BJ (cell line): ENCODE measurements around the gene KYAT1. TPM values are rescaled to one million over a fixed set of nuclear protein-coding genes. Genes with fewer than 3 reads are reported as not detected.
A peak's percentile ranks its signal among the peaks of the same experiment; 100 is the strongest.
"Not testable (repeated sequence)": the region's sequence is repeated elsewhere in the genome, so short reads cannot be mapped to it uniquely, and the experiment has no call there.

Source experiments
- CTCF ChIA-PET: fragments of 350-600 bp; formaldehyde crosslinking; extraction: SDS; loops from one replicate; lab custom pipeline; 2021; ENCODE audit warnings: antibody characterized with exemption, inconsistent platforms; lab: Yijun Ruan, JAX
- POLR2A ChIA-PET: fragments of 300-600 bp; sonication (Branson Sonifier 250); formaldehyde crosslinking; extraction: SDS; loops from one replicate; lab custom pipeline; 2021; ENCODE audit warnings: antibody characterized with exemption; lab: Charles Lee
- DNase-seq: peaks from one replicate; pipeline ENCODE4 v3.0.0-alpha.2; 2011; ENCODE audit warnings: low read depth
- H3K27me3 ChIP-seq: 2 replicates; pipeline ENCODE4 v1.6.0; 2011; ENCODE audit warnings: low read length; ENCODE audit not compliant: control insufficient read depth, insufficient read depth
- H3K36me3 ChIP-seq: 2 replicates; pipeline ENCODE4 v1.5.1; 2011; ENCODE audit warnings: low read length; ENCODE audit not compliant: control insufficient read depth, insufficient read depth
- H3K4me3 ChIP-seq: 2 replicates; pipeline ENCODE4 v1.5.1; 2011; ENCODE audit warnings: low read depth, mild to moderate bottlenecking, control low read depth, low read length
- polyA plus RNA-seq: library from polyadenylated mRNA; depleted of rRNA; stranded (reverse); fragments of >200 nt; gene quantifications from 2 replicates; pipeline ENCODE4 v1.2.3, GENCODE V29; 2011
- TF ChIP-seq, protein P1 (sequence below): IDR thresholded peaks from 2 replicates; pipeline ENCODE4 v1.5.1; 2011; ENCODE audit warnings: low read depth, mild to moderate bottlenecking, control low read depth, inconsistent platforms, low read length, moderate library complexity; ENCODE audit not compliant: insufficient read depth

The KYAT1 gene
- polyA plus RNA-seq, 1 experiment, result 5.6 TPM

DNA sequence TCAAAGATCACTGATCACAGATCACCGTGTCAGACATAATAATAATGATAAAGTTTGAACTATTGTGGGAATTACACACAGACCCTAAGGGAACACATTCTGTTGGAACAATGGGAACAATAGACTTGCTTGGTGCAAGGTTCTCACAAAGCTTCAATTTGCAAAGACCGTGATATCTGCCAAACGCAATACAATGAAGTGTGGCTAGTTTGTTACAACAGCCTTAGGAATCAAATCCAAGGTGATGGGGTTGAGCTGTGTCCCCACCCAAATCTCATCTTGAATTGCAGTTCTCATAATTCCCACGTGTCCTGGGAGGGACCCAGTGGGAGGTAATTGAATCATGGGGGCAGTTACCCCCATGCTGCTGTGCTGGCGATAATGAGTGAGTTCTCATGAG lies 20.8 kb downstream of the KYAT1 start:
- H3K27me3 ChIP-seq, result no peaks in the 10 kb centered on the region
- no peak overlapping the region for H3K4me3 ChIP-seq
- DNase-seq, result no peak
- ChIA-PET POLR2A (no interaction called here), CTCF (interaction anchor here (1.4 to 15.6 kb wide), 4 partner anchors 16 to 66 kb away, joined by 4 to 228 read pairs (median 26); partner anchors contain the start of genes KYAT1 and LRRC8A)
- TF ChIP-seq, protein P1, sequence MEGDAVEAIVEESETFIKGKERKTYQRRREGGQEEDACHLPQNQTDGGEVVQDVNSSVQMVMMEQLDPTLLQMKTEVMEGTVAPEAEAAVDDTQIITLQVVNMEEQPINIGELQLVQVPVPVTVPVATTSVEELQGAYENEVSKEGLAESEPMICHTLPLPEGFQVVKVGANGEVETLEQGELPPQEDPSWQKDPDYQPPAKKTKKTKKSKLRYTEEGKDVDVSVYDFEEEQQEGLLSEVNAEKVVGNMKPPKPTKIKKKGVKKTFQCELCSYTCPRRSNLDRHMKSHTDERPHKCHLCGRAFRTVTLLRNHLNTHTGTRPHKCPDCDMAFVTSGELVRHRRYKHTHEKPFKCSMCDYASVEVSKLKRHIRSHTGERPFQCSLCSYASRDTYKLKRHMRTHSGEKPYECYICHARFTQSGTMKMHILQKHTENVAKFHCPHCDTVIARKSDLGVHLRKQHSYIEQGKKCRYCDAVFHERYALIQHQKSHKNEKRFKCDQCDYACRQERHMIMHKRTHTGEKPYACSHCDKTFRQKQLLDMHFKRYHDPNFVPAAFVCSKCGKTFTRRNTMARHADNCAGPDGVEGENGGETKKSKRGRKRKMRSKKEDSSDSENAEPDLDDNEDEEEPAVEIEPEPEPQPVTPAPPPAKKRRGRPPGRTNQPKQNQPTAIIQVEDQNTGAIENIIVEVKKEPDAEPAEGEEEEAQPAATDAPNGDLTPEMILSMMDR, result no peak
- no peaks in the 10 kb centered on the region for H3K36me3 ChIP-seq

DNA sequence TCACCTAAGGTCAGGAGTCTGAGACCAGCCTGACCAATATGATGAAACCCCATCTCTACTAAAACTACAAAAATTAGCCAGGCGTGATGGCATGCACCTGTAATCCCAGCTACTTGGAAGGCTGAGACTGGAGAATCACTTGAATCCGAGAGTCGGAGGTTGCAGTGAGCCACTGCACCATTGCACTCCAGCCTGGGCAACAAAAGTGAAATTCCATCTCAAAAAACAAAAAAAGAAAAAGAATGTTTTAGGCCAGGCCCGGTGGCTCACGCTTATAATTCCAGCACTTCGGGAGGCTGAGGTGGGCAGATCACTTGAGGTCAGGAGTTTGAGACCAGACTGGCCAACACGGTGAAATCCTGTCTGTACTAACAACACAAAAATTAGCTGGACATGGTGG lies 23.3 kb downstream of the KYAT1 start:
- ChIA-PET CTCF (interaction anchor here (1.0 to 15.6 kb wide), 3 partner anchors 13 to 69 kb away, joined by 3 to 228 read pairs (median 5); no protein-coding TSS in a partner anchor), POLR2A (interaction anchor here (0.7 kb wide), 1 partner anchor 178 kb away, joined by 5 read pairs; no protein-coding TSS in a partner anchor)
- not testable (repeated sequence) for H3K36me3 ChIP-seq, H3K27me3 ChIP-seq, H3K4me3 ChIP-seq, DNase-seq

DNA sequence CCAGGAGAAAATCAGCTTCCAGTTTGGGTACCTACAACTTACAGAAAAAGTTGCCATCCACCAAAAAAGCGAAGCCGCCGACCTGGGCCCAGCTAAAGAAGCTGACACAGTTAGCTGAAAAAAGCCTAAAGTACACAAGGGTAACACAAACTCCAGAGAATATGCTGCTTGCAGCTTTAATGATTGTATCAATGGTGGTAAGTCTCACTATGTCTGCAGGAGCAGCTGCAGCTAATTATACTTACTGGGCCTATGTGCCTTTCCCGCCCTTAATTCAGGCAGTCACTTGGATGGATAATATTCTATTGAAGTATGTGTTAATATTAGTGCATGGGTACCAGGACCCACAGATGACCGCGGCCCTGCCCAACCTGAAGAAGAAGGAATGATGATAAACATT lies 27.3 kb downstream of the KYAT1 start:
- H3K36me3 ChIP-seq, DNase-seq, H3K4me3 ChIP-seq, POLR2A ChIA-PET, H3K27me3 ChIP-seq: not testable (repeated sequence)
- CTCF ChIA-PET, result interaction anchor here (1.0 to 15.6 kb wide), 2 partner anchors 8 to 73 kb away, joined by 4 to 228 read pairs; no protein-coding TSS in a partner anchor

DNA sequence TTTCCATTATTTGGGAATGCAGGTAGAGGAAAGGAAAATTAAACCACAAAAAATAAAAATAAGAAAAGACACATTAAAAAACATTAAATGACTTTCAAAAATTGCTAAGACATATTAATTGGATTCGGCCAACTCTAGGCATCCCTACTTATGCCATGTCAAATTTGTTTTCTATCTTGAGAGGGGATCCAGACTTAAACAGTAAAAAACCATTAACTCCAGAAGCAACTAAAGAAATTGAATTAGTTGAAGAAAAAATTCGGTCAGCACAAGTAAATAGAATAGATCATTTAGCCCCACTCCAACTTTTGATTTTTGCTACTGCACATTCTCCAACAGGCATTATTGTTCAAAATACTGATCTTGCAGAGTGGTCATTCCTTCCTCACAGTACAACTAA lies 29.1 kb downstream of the KYAT1 start:
- DNase-seq, POLR2A ChIA-PET, H3K27me3 ChIP-seq, H3K36me3 ChIP-seq, H3K4me3 ChIP-seq: not testable (repeated sequence)
- CTCF ChIA-PET, result interaction anchor here (0.7 to 1.3 kb wide), 4 partner anchors 59 to 157 kb away, joined by 3 to 9 read pairs (median 4); no protein-coding TSS in a partner anchor

DNA sequence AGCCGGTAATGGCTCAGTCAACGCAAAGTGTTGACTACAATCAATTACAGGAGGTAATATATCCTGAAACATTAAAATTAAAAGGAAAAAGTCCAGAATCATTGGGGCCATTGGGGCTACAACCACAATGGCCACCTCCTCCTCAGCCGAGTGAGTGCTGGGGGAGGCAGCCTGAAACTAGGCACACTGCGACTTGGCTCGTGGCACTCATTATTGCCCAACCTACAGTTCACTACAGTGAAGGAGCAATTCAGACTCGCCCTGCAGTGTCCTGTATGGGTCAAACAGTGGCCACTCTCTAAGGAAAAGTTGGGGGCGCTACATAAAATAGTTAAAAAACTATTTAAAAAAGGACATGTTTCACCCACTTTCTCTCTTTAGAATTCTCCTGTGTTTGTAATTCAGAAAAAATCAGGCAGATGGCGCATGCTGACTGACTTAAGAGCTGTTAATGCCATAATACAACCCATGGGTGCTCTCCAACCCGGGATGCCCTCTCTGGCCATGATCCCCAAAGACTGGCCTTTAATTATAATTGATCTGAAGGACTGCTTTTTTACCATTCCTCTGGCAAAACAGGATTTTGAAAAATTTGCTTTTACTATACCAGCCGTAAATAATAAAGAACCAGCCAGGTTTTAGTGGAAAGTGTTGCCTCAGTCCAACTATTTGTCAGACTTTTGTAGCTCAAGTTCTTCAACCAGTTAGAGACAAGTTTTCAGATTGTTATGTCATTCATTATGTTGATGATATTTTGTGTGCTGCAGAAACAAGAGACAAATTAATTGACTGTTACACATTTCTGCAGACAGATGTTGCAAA lies 29.8 kb downstream of the KYAT1 start:
- DNase-seq, POLR2A ChIA-PET, H3K4me3 ChIP-seq, H3K27me3 ChIP-seq, H3K36me3 ChIP-seq: not testable (repeated sequence)
- TF ChIP-seq, protein P1, result peak; percentile 39
- CTCF ChIA-PET, result interaction anchor here (0.7 to 1.3 kb wide), 5 partner anchors 60 to 158 kb away, joined by 3 to 9 read pairs (median 3); no protein-coding TSS in a partner anchor

DNA sequence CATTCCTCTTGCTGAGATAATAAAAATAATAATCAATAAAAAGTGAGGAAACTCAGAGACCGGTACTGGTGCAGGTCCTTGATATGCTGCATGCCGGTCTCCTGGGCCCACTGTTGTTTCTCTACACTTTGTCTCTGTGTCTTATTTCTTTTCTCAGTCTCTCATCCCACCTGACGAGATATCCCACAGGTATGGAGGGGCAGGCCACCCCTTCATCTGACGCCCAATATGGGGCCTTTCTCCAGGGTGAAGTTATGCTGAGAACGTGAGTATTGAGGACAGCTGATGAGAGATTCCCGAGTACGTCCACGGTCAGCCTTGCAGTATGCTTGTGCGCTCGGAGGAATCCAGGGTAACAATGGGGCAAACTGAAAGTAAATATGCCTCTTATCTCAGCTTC lies 30.7 kb downstream of the KYAT1 start:
- H3K36me3 ChIP-seq, DNase-seq, H3K27me3 ChIP-seq, POLR2A ChIA-PET, H3K4me3 ChIP-seq: not testable (repeated sequence)
- CTCF ChIA-PET, result interaction anchor here (1.0 kb wide), 1 partner anchor 78 kb away, joined by 3 read pairs; no protein-coding TSS in a partner anchor

DNA sequence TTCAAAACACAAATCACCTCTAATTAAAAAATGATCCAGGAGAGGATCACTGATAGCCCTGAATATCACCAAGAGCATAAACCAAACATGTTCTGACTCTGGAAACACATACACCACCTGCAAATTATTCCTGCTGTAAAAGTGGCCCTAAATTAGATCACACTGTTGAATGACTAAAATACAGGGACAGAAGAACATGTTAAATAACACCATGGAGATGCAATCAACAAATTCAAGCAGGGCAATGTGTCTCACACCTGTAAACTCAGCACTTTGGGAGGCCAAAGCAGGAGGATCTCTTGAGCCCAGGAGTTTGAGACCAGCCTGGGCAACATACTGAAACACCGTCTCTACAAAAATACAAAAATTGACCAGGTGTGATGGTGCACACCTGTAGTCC lies 33.9 kb downstream of the KYAT1 start:
- DNase-seq, result no peak
- TF ChIP-seq, protein P1, result no peak
- H3K36me3 ChIP-seq, result no peaks in the 10 kb centered on the region
- no peaks in the 10 kb centered on the region for H3K27me3 ChIP-seq
- ChIA-PET POLR2A (no interaction called here), CTCF (no interaction called here)
- no peak overlapping the region for H3K4me3 ChIP-seq
